Measurements from ENCODE around the gene PDE8A.

Gene PDE8A

GRCh38 chr15:84981711-84982300 lies at the start of gene PDE8A:
Gene PDE8A (plus strand): TSS chr15:84981856. CDS start chr15:84982163, 307 bp downstream.
- DNase-seq: no peak

- DNase-seq: no peak
Measured at GRCh38 chr15:84934942-84935729, 46.5 kb upstream of the PDE8A start.

DNA sequence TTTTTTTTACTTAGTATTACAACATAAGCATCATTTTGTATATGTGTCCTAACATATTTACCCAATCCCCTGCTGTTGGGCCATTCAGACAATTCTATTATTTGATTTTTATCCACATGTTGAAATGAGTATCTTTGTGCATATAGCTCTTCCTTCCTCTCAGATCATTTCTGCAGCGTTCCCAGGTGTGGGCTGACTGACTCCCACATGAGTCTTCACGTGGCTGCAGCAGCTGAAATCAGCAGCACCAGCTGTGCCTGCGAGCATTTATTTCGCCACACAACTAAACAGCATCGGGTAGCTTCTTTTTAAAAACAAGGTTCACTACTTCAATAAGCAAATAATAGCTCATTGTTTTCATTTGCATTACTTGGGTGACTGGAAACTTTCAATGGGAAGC lies 44.5 kb upstream of the PDE8A start:
- peak; percentile 28 to 77 for DNase-seq

- DNase-seq: no peak
Measured at GRCh38 chr15:84938726-84939125, 42.9 kb upstream of the PDE8A start.

- no peak for DNase-seq
Measured at GRCh38 chr15:84940399-84940798, 41.3 kb upstream of the PDE8A start.

- DNase-seq: no peak
Measured at GRCh38 chr15:84942456-84942855, 39.2 kb upstream of the PDE8A start.

GRCh38 chr15:84944311-84944710 lies 37.3 kb upstream of the PDE8A start:
- no peak for DNase-seq

DNA sequence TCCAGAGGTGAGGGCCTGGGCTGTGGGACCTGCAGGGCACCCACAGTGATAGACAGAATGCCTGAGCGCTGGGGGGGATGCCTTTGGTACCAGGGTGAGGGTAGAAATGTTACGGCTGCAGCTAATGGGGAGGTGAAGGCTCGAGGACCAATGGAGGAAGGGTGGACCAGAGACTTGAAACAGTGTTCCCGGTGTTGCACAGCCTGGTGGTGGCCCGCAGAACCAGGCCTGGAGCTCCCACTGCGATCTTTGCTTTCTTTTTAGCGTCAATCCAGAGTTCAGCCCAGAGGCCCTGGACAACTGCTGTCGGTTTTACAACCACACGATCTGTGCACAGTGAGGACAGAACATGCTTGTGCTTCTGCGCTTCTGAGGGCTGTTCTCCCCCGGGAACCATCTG lies 36.8 kb upstream of the PDE8A start:
- DNase-seq: no peak

- DNase-seq: no peak
Measured at GRCh38 chr15:84946772-84947489, 34.7 kb upstream of the PDE8A start.

DNA sequence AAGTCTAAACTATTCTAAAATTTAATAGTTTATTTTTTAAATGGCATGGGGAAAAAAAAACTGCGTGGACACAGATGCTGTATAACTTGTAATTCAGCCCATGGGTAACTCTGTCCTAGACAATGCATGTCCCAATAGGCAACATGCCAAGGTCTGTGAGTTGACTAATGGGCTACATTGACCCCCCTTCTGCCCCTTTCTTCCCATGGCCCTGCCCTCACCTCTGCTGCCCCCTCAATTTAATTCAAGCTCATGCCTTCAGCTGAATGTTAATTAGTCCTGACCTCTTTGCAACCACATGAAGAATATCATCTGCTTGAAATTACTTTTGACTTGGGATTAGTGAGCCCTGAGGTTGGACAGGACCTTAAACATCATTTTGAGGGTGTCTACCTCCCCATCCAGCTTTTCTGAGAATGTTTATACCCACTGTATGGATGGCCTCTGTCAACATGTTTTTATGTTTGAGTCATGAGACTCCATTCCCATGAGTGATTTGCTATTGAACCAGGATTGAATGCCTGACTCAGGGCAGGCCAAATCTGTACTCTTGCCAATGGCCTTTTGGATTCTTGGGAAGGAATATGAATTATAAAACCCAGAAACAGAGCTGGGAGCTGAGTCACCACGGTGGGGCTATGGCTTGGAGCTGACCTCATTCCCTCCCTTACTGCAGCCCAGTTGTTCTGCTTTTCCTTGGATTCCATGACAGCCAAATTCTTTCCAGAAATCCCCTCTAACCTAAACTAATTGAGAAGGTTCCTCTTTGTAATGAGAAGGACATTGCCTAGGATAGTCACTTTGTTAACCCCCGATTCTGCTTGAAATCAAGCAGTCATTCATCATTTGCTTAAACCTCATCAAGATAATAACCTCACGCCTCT lies 33.5 kb upstream of the PDE8A start:
- peak; percentile 50 to 88 for DNase-seq

DNA sequence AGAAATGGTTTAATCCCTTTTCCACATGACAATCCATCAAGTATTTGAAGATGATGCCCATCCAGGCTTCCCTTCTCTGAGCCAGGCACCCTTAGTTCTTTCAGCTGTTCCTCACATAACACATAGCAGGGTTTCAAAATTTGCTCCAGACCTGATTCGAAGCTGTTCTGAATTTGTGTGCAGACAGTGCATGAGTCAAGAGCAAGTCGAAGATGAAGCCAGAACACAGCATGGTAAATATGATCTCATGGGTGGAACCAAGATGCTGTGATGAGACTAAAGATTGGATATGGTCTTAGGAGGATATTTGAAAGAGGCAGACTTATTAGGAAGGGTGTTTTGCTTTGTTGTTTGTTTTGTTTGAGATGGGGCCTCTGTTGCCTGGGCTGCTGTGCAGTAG lies 32.6 kb upstream of the PDE8A start:
- DNase-seq: no peak

DNA sequence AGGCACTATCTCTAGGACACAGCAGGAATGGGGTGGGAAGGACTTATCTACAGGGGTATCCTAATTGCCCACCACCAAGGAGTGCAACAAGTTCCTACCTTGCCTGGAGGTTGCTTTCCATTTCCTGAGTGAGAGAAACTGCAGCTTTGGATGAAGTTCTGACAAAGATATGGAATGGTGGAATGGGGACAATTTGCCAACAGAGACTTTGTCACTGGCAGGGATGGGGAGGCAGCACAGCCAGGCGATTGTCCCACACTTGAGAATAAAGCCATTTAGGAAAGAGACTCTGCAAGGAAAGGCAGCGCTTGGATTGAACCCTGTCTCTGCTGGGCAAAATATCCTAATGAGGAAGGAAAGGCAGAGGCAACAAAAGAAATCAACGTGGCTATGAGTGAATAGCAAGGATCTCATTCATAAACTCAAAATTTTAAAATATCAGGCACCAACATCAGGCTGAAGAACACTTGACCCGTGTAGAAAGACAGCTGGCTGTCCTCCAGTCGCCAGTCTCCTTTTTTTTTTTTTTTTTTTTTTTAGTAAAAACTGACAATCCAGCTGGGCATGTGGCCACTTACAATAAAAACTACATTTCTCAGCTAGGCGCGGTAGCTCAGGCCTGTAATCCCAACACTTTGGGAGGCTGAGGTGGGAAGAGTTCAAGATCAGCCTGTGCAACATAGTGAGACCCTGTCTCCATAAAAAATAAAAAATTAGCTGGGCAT lies 31.6 kb upstream of the PDE8A start:
- DNase-seq: no peak

- no peak for DNase-seq
Measured at GRCh38 chr15:84950570-84951111, 31.0 kb upstream of the PDE8A start.

DNA sequence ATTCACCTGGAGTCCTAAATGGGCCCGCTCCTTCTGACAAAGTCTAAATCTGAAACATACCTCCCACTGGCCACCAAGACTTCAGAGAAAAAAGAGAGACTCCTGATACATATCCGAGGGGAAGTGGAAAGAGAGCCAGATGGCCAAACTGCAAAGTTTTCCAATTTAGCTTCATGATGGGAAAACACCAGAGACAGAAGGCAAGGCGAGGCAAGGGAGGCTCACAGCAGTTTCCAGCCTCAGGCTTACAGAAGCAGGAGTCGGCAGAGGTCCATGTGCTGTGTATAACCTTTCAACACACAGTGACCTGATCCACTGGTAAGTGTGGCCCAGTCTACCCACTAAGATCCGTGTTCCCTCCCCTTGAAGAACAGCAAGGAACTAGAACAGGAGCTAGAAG lies 29.9 kb upstream of the PDE8A start:
- no peak for DNase-seq

DNA sequence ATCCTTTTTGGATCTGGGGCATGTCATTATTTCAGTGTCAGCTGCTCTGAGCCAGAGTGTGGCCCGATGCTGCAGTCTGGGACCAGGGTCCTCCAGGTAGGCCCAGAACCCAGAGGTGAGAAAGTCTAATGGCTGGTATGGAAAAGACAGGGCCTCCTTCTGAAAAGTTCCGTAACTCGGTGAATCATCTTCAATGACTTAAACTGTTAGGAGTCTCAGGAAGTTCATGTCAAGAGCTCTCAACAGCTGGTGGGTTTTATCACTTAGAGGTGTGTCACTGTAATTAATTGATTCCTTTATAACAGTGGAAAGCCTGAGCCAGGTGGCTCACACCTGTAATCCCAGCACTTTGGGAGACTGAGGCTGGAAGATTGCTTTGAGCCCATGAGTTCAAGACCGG lies 28.5 kb upstream of the PDE8A start:
- DNase-seq: no peak

GRCh38 chr15:84953726-84954125 lies 27.9 kb upstream of the PDE8A start:
- no peak for DNase-seq

DNA sequence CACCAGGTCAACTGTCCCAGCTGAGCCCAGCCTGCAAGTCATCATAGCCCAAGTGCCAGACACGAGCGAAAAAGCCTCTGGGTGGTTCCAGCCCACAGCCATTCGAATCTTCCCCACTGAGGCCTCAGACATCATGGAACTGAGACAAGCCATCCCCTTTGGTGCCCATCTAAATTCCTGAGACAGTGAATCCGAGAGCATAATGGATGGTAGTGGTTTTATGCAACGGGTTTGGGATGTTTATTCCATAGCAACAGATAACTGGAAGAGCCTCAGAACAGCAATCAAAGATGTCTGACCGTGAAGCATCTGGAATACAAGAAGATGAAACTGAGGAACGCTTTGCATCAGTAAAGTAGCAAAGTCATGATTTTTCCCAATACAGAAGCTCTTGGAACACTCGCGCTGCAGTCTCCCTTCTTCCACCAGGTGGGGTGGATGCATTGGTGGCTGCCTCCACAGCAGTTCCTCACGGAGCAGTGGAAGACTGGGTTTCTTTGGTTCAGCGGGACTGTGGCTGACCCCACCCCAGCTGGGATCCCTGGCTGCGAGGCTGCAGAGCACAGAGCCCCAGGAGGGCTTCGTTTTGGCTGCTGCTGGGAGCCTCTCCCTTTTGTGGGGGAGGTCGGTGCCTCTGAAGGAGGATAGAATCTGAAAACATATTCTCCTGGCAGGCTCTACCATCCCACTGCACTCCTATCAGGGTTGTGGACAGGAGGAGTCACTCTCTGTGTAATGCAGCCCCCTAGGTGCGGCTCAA lies 26.4 kb upstream of the PDE8A start:
- peak; percentile 48 to 74 for DNase-seq

DNA sequence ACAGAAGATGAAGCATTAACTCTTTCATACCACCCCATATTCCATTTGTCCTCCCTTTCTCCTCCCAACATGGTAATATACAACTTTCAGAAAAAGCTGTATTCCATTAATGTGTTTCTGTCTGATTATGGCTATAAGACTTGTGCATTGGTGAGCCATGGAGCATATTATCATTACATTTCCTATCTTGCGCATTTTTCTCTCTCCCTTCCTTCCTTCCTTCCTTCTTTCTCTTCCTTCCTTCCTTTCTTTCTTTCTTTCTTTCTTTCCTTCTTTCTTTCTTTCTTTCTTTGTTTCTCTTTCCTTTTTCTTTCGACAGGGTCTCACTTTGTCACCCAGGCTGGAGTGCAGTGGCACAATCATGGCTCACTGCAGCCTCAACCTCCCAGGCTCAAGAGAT lies 25.5 kb upstream of the PDE8A start:
- DNase-seq: no peak

DNA sequence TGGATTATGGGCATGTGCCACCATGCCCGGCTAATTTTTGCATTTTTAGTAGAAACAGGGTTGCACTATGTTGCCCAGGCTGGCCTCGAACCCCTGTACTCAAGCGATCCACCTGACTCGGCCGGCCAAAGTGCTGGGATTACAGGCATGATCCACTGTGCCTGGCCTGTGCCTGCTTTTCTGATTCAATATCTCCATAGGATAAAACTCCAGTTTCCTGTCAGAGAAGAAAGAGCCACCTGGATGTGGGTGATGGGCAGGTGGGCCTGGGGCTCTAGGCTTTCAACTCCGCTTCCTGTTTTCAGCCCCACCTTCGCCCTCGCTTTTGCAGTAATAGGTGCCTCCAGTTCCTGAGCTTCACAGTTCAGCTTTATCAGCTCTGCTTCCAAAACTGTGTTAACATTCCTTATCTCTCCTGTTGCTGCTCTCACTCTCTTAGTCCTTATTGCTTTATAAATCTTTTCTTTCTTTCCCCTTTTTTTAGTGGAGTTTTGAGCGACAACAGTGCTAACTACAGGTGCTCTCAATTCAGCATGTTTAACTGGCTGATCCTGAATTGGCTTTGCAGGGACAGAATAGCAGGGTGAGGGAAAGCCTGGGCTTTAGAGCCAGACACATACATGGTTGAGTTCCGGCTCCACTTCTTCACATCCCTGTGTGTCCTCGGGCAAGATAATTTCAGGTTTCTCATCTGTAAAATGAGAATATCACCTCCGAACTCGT lies 21.1 kb upstream of the PDE8A start:
- no peak for DNase-seq

- DNase-seq: no peak
Measured at GRCh38 chr15:84961114-84961452, 20.6 kb upstream of the PDE8A start.

DNA sequence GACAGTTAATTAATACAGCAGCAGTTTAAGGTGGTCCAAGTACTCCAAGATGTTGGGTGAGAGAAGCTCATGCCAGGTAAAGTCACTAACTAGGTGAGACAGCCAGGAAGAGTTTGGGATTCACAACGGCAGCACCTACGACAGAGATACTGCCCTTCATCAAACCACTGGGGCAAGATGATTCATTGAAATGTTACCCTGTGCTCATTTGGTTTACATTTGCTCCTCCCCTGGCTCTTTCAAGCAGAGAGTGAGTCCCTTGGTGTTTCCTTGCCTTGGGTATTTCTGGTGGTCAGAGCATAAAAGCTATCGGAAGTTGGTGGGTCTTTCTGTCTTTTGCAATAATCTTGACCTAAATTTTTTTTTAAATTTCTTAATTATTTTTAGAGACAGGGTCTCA lies 19.9 kb upstream of the PDE8A start:
- no peak for DNase-seq
